ENCODE measurements around the gene ATXN7L1. TPM values are rescaled to one million over a fixed set of nuclear protein-coding genes. Genes with fewer than 3 reads are reported as not detected.

The ATXN7L1 gene
- total and polyA plus RNA-seq, 2 of the 13 experiments (the other 11 are each of a cell fraction or from before 2014, with no cell fraction given), result 4.1 to 7.8 TPM

DNA sequence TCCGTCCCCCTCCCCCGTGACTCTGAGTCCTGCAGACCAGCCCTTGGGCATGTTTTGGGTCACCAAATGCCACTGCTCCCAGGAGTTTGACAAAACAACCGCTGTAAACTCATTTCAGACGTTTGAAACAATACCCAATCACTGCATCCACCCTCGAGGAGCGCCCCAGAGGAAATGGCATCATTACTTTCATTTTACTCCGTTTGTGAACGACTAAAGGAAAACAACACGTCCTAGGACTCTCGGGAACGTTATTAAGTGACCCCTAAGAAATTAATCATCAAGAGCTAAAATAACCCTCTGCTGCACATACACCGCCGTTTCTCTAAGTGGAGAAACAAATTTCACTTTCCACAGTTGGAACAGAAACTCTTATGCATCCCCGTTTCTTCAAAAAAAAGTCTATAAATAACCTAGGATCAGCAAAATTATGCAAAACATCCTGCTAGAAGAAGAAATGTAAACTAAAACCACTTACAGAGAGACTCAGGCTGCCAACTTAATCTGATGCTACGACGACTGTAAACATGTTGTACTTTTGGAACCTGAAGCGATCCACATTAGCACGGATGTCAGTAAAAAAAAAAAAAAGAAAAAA lies 185.2 kb downstream of the ATXN7L1 start:
- no peaks in the 10 kb centered on the region for H3K27me3 ChIP-seq (ENCODE audit: control insufficient read depth in 1 of 2, insufficient read depth in 2 of 2, low read length in 2 of 2)
- DNase-seq (ENCODE audit: low spot score), result no peak
- no peak overlapping the region for H3K27ac ChIP-seq (ENCODE audit: extremely low read length, insufficient read depth, low read length)
- H3K4me1 ChIP-seq (ENCODE audit: insufficient read depth, low read length), result no peaks in the 10 kb centered on the region
- no TSS peak for BruUV-seq (replicated peaks)
- no peak for TF ChIP-seq ZNF784 (CRISPR knock-in tag; IDR thresholded peaks at IDR 0.05; ENCODE audit: borderline replicate concordance)
- TF ChIP-seq ZNF282 (IDR thresholded peaks at IDR 0.05; ENCODE audit: partially characterized antibody), result no peak
- WGBS (ENCODE audit: low lambda C conversion rate), result 86% methylated on average over 18 of the region's 18 CpGs
- intact Hi-C loops (cut with micrococcal nuclease; ENCODE audit: unreplicated experiment) (no loop called here), in situ Hi-C loops (cut with HindIII; ENCODE audit: extremely low pct_ligation_motif_present, low pct_unique_long_range_greater_than_20kb) (no loop called here)
- H3K4me2 ChIP-seq (ENCODE audit: low read depth, low read length), result no peak overlapping the region
- no peak overlapping the region for H3K9ac ChIP-seq (ENCODE audit: insufficient read depth, low read depth, low read length)
- no peak overlapping the region for H3K4me3 ChIP-seq (replicated peaks in 1 of 3; ENCODE audit: insufficient read depth in 1 of 3, low read depth in 2 of 3, low read length in 3 of 3)
- no peak overlapping the region for H2AFZ ChIP-seq (ENCODE audit: low read length)
- no peak for ATAC-seq
- H3K36me3 ChIP-seq (replicated peaks in 1 of 2; ENCODE audit: control insufficient read depth in 1 of 2, insufficient read depth in 2 of 2, low read length in 2 of 2), result no peaks in the 10 kb centered on the region
- ChIA-PET POLR2A (no interaction called here), CTCF (ENCODE audit: low intra/inter-chr PET ratio, low total read pairs) (no interaction called here)
- no peaks in the 10 kb centered on the region for H4K20me1 ChIP-seq (ENCODE audit: insufficient read depth, low read length)
- FAIRE-seq, result no peak
- H3K9me3 ChIP-seq (ENCODE audit: low read length), result no peaks in the 10 kb centered on the region
- no peaks in the 10 kb centered on the region for H3K79me2 ChIP-seq (ENCODE audit: insufficient read depth, low read length)

- Histone ChIP-seq H2AFZ (ENCODE audit: low read length) (no peak overlapping the region), H3K9ac (ENCODE audit: insufficient read depth, low read depth, low read length) (no peak overlapping the region), H4K20me1 (ENCODE audit: insufficient read depth, low read length) (no peaks in the 10 kb centered on the region), H3K36me3 (replicated peaks in 1 of 2; ENCODE audit: control insufficient read depth in 1 of 2, insufficient read depth in 2 of 2, low read length in 2 of 2) (no peaks in the 10 kb centered on the region), H3K9me3 (ENCODE audit: low read length) (no peaks in the 10 kb centered on the region), H3K4me2 (ENCODE audit: low read depth, low read length) (no peak overlapping the region), H3K27ac (ENCODE audit: extremely low read length, insufficient read depth, low read length) (no peak overlapping the region), H3K27me3 (ENCODE audit: control insufficient read depth in 1 of 2, insufficient read depth in 2 of 2, low read length in 2 of 2) (no peaks in the 10 kb centered on the region), H3K4me3 (replicated peaks in 1 of 3; ENCODE audit: insufficient read depth in 1 of 3, low read depth in 2 of 3, low read length in 3 of 3) (no peak overlapping the region), H3K4me1 (ENCODE audit: insufficient read depth, low read length) (no peaks in the 10 kb centered on the region), H3K79me2 (ENCODE audit: insufficient read depth, low read length) (no peaks in the 10 kb centered on the region)
- POLR2A ChIA-PET, result no interaction called here
- 97% methylated on average over 17 of the region's 17 CpGs for WGBS (ENCODE audit: low lambda C conversion rate)
- BruUV-seq (replicated peaks), result no TSS peak
- FAIRE-seq (no peak), ATAC-seq (no peak), DNase-seq (ENCODE audit: low spot score) (no peak)
- intact Hi-C loops (cut with micrococcal nuclease; ENCODE audit: unreplicated experiment), result no loop called here
- TF ChIP-seq EED (CRISPR knock-in tag; IDR thresholded peaks at IDR 0.05) (no peak), NONO (IDR thresholded peaks at IDR 0.05) (no peak), NONO (CRISPR knock-in tag; conservative IDR thresholded peaks at IDR 0.05) (no peak), ZNF205 (CRISPR knock-in tag; IDR thresholded peaks at IDR 0.05) (no peak), ZNF180 (CRISPR knock-in tag; IDR thresholded peaks at IDR 0.05; ENCODE audit: borderline replicate concordance, low read depth) (no peak), GFI1 (CRISPR knock-in tag; IDR thresholded peaks at IDR 0.05; ENCODE audit: borderline replicate concordance) (no peak), KDM6A (CRISPR knock-in tag; IDR thresholded peaks at IDR 0.05; ENCODE audit: low read depth) (no peak), THAP11 (CRISPR knock-in tag; IDR thresholded peaks at IDR 0.05) (no peak)
- CTCF ChIA-PET (ENCODE audit: low intra/inter-chr PET ratio, low total read pairs), result no interaction called here
- in situ Hi-C loops (cut with HindIII; ENCODE audit: extremely low pct_ligation_motif_present, low pct_unique_long_range_greater_than_20kb), result no loop called here
These were observed 186.0 kb downstream of the ATXN7L1 start for GRCh38 chr7:105690325-105690945.
